HG03097 (cell line): ENCODE measurements around the gene ITPKC.
"Not testable (repeated sequence)": the region's sequence is repeated elsewhere in the genome, so short reads cannot be mapped to it uniquely, and the experiment has no call there.

ENCODE experiments used
- ATAC-seq: cut with Tn5 transposase; IDR thresholded peaks from one replicate; pipeline ENCODE4 v1.9.1; 2021; ENCODE audit not compliant: unreplicated experiment, low FRiP score

Gene ITPKC

DNA sequence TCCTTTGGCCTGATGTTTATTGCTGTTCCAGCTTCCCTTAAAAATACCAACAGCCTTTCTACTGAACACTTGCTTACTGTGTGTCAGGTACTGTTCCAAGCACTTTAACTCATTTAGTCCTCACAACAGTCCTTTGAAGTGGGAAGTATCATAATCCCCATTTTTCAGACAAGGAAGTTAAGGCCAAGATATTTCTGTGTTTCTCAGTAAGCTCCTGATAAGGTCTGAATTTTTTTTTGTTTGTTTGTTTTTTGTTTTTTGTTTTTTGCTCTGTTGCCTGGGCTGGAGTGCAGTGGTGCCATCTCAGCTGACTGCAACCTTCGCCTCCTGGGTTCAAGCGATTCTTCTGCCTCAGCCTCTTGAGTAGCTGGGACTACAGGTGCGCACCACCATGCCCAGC lies 41.6 kb downstream of the ITPKC start:
- ATAC-seq: no peak

DNA sequence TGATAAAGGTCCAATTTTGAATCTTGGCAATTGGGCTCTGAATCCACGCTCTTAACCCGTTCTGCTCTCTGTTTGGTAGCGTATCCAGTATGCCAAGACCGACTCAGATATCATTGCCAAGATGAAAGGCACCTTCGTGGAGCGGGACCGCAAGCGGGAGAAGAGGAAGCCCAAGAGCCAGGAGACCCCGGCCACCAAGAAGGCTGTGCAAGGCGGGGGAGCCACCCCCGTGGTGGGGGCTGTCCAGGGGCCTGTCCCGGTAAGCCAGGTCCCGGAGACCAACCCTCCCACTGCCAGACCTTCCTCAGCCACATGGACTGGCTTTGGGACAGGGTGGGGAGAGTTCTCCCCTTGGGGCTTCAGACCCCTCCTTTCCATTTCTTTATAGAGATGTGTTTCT lies 42.4 kb downstream of the ITPKC start:
- ATAC-seq: no peak

- no peak for ATAC-seq
These were observed 46.0 kb downstream of the ITPKC start for GRCh38 chr19:40762754-40763470.

GRCh38 chr19:40763526-40763925 lies 46.6 kb downstream of the ITPKC start:
- no peak for ATAC-seq

- ATAC-seq: no peak
These were observed 47.1 kb downstream of the ITPKC start for GRCh38 chr19:40763963-40764362.

DNA sequence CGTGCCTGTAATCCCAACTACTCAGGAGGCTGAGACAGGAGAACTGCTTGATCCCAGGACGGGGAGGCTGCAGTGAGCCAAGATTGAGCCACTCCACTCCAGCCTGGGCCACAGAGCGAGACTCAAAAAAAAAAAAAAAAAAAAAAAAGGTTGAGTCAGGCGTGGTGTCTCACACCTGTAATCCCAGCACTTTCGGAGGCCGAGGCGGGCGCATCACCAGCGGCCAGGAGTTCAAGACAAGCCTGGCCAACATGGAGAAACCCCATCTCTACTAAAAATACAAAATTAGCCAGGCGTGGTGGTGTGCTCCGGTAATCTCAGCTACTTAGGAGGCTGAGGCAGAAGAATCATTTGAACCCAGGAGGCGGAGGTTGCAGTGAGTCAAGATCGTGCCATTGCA lies 49.5 kb downstream of the ITPKC start:
- ATAC-seq: not testable (repeated sequence)

GRCh38 chr19:40768869-40769268 lies 52.0 kb downstream of the ITPKC start:
- no peak for ATAC-seq

GRCh38 chr19:40771101-40771862 lies 54.4 kb downstream of the ITPKC start:
- not testable (repeated sequence) for ATAC-seq

GRCh38 chr19:40774916-40775631 lies 58.2 kb downstream of the ITPKC start, which contains the start of gene MIA:
Gene MIA (plus strand): TSS chr19:40775521. CDS start chr19:40775543, 22 bp downstream.
- no peak for ATAC-seq

DNA sequence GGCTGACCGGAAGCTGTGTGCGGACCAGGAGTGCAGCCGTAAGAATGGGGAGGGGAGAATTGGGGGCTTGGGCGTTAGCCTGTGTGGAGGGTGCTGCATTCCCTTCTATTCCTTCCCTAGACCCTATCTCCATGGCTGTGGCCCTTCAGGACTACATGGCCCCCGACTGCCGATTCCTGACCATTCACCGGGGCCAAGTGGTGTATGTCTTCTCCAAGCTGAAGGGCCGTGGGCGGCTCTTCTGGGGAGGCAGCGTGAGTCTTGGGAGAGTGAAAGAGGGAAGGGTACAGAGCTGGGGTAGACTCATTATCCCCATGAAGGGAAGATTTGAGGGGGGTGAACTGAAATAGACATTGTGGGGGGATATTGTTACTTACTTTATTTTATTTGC lies 58.7 kb downstream of the ITPKC start:
- no peak for ATAC-seq

DNA sequence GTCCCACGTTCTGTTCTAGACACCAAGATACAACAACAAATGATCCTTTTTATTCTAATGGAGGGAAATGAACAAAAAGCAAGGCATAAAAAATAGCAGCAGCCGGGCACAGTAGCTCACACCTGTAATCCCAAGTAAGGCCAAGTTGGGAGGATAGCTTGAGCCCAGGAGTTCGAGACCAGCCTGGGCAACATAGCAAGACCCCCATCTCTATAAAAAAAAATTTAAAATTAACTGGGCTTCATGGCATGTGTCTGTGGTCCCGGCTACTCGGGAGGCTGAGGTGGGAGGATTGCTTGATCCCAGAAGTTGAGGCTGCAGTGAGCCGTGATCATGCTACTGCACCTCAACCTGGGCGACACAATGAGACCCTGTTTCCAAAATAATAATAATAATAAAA lies 59.5 kb downstream of the ITPKC start:
- ATAC-seq: no peak

GRCh38 chr19:40776932-40777644 lies 60.2 kb downstream of the ITPKC start:
- peak; percentile 53 for ATAC-seq

- no peak for ATAC-seq
These were observed 60.7 kb downstream of the ITPKC start for GRCh38 chr19:40777645-40777936.

GRCh38 chr19:40777937-40778705 lies 61.2 kb downstream of the ITPKC start, which contains the start of gene RAB4B:
Gene RAB4B (plus strand): TSS chr19:40778247. CDS start chr19:40778376, 129 bp downstream.
- ATAC-seq: peak; percentile 60

GRCh38 chr19:40778706-40779284 lies 61.9 kb downstream of the ITPKC start:
- no peak for ATAC-seq

GRCh38 chr19:40780582-40780981 lies 63.7 kb downstream of the ITPKC start:
- ATAC-seq: no peak

GRCh38 chr19:40781140-40781539 lies 64.2 kb downstream of the ITPKC start:
- ATAC-seq: no peak

DNA sequence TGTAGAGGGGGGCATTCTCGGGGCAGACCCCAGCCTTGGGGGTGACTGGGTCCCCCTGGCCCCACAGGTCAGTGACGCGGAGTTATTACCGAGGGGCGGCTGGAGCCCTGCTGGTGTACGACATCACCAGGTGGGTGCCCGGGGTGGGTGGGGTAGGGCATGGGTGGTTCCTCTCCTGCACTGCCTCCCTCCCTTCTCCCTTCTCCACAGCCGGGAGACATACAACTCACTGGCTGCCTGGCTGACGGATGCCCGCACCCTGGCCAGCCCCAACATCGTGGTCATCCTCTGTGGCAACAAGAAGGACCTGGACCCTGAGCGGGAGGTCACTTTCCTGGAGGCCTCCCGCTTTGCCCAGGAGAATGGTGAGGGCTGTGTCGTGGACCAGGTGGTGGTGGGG lies 66.8 kb downstream of the ITPKC start:
- ATAC-seq: no peak

- not testable (repeated sequence) for ATAC-seq
These were observed 67.2 kb downstream of the ITPKC start for GRCh38 chr19:40784146-40784545.

- no peak for ATAC-seq
These were observed 68.6 kb downstream of the ITPKC start for GRCh38 chr19:40785526-40785925.
